K562 (cell line): ENCODE results near the gene TMC6. TPM values are rescaled to one million over a fixed set of nuclear protein-coding genes. Genes with fewer than 3 reads are reported as not detected.

Experiments
- ELF4 ChIP-seq: fragments of 450-650 bp; formaldehyde crosslinking; IDR thresholded peaks from 2 replicates; pipeline ENCODE4 v1.4.0; 2022; ENCODE audit warnings: missing genetic modification characterization
- KLF16 ChIP-seq: IDR thresholded peaks from 2 replicates; pipeline ENCODE4 v1.6.1; 2016; ENCODE audit warnings: antibody characterized with exemption
- PBX2 ChIP-seq, 2 experiments: IDR thresholded peaks in 1 of 2; conservative IDR thresholded peaks in 1 of 2; 2 replicates each; pipeline ENCODE4 v1.6.1; 2016; ENCODE audit warnings: low read depth in 2 of 2, mild to moderate bottlenecking in 1 of 2, missing compliant biosample characterization in 1 of 2, missing genetic modification characterization in 1 of 2, moderate library complexity in 1 of 2
- POLR3A ChIP-seq: IDR thresholded peaks from 2 replicates; pipeline ENCODE4 v1.6.1; 2011; ENCODE audit warnings: borderline replicate concordance, mild to moderate bottlenecking, moderate library complexity; ENCODE audit not compliant: insufficient read length, insufficient read depth; ENCODE audit errors: extremely low read depth
- RBM14 ChIP-seq: fragments of 200-400 bp; formaldehyde crosslinking; IDR thresholded peaks from 2 replicates; pipeline ENCODE4 v1.6.1; 2018; ENCODE audit warnings: low read depth, mild to moderate bottlenecking, low read length, moderate library complexity, borderline replicate concordance; ENCODE audit not compliant: insufficient read depth
- SMARCE1 ChIP-seq: fragments of 450-650 bp; IDR thresholded peaks from 2 replicates; pipeline ENCODE4 v1.7.1; 2016; ENCODE audit warnings: mild to moderate bottlenecking
- SREBF1 ChIP-seq: fragments of 150-350 bp; IDR thresholded peaks from 2 replicates; pipeline ENCODE4 v1.6.1; 2014; ENCODE audit warnings: antibody characterized with exemption, low read depth, low read length, borderline replicate concordance
- TARDBP ChIP-seq: fragments of 450-650 bp; IDR thresholded peaks from 2 replicates; pipeline ENCODE4 v1.6.1; 2016
- ZBTB7A ChIP-seq: IDR thresholded peaks from 2 replicates; pipeline ENCODE4 v1.6.1; 2011; ENCODE audit warnings: low read depth, mild to moderate bottlenecking, low read length, moderate library complexity, borderline replicate concordance; ENCODE audit not compliant: control insufficient read depth
- ZNF184 ChIP-seq: sonication (generic); formaldehyde crosslinking; IDR thresholded peaks from 2 replicates; pipeline ENCODE4 v1.5.0; 2020; ENCODE audit warnings: missing genetic modification reagents
- ZNF316 ChIP-seq: fragments of 450-650 bp; IDR thresholded peaks from 2 replicates; pipeline ENCODE4 v1.6.1; 2016
- polyA plus RNA-seq, 8 experiments: library from polyadenylated mRNA; depleted of rRNA in 4 of 8; stranded (reverse) in 5 of 8; unstranded in 3 of 8; fragments of >200 nt; fragmentation: Nextera tagmentation in 2 of 8; fragmentation: Illumina TruSeq in 1 of 8; extraction: Ambion mirVana in 2 of 8; extraction: Trizol in 1 of 8; gene quantifications; 2 replicates each; pipeline versions ENCODE4 v1.2.1 to v1.2.3, GENCODE V29; 2011 to 2014; ENCODE audit warnings: inconsistent platforms in 1 of 8, missing spikeins in 1 of 8
- total RNA-seq, 7 experiments: library from RNA; depleted of rRNA in 6 of 7; stranded (reverse); fragments of >200 nt in 6 of 7; fragmentation: Illumina TruSeq in 2 of 7; extraction: Trizol in 2 of 7; gene quantifications; 2 replicates each; pipeline versions ENCODE4 v1.2.1 to v1.2.3, GENCODE V29; 2011 to 2021; ENCODE audit warnings: low replicate concordance in 1 of 7
- TF ChIP-seq, protein P1 (sequence below): fragments of 250-450 bp; sonication (Bioruptor Pico); IDR thresholded peaks from 2 replicates; pipeline ENCODE4 v1.5.0; 2021; ENCODE audit warnings: mild to moderate bottlenecking, moderate library complexity
- TF ChIP-seq, protein P2 (sequence below): IDR thresholded peaks from 2 replicates; pipeline ENCODE4 v1.6.1; 2011; ENCODE audit not compliant: insufficient read length; ENCODE audit errors: extremely low read depth
- TF ChIP-seq, protein P3 (sequence below): fragments of 250-450 bp; sonication (Bioruptor Pico); IDR thresholded peaks from 2 replicates; pipeline ENCODE4 v1.8.0; 2022; ENCODE audit warnings: moderate library complexity, mild to moderate bottlenecking, inconsistent platforms
- TF ChIP-seq, protein P4 (sequence below): fragments of 200-800 bp; sonication (Bioruptor generic); IDR thresholded peaks from 2 replicates; pipeline ENCODE4 v1.6.1; 2017; ENCODE audit warnings: missing genetic modification characterization, missing compliant biosample characterization

Gene TMC6
- total and polyA plus RNA-seq, 9 of the 15 experiments (the other 6 are each of a cell fraction or from before 2014, with no cell fraction given), result 4.1 to 351 (median 66.9) TPM

DNA sequence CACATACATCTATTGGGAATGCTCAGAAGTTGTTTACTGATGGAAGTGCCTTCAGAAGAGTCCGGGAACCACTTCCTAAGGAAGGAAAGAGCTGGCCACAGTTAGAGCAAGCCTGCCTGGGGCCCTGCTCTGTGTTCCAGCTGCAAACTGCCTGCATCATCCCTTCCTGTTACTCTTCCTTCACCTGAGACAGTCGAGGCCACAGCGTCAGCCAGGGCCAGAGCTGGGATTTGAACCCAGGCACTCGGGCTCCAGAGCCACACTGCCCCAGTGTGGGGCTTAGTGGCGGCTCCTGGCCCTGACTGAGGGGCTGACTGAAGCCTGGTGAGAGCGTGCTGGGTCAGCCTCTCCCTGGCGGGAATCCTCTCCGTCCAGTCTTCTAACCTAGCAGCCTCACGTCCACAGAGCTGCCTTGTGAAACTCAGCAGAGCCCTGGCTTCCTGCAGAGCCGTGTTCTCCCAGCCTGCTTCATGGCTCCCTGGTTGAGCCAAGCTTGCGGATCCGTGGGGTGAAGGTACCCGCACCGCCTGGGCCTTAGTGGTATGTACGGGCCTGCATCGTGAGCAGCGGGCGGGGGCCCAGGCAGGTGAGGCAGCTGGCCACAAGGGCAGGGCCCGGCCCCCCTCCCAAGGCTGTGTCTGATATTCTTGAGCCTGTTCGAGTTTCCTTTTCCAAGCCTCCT lies 13.0 kb upstream of the TMC6 start (continued):
- TF ChIP-seq, protein P1, sequence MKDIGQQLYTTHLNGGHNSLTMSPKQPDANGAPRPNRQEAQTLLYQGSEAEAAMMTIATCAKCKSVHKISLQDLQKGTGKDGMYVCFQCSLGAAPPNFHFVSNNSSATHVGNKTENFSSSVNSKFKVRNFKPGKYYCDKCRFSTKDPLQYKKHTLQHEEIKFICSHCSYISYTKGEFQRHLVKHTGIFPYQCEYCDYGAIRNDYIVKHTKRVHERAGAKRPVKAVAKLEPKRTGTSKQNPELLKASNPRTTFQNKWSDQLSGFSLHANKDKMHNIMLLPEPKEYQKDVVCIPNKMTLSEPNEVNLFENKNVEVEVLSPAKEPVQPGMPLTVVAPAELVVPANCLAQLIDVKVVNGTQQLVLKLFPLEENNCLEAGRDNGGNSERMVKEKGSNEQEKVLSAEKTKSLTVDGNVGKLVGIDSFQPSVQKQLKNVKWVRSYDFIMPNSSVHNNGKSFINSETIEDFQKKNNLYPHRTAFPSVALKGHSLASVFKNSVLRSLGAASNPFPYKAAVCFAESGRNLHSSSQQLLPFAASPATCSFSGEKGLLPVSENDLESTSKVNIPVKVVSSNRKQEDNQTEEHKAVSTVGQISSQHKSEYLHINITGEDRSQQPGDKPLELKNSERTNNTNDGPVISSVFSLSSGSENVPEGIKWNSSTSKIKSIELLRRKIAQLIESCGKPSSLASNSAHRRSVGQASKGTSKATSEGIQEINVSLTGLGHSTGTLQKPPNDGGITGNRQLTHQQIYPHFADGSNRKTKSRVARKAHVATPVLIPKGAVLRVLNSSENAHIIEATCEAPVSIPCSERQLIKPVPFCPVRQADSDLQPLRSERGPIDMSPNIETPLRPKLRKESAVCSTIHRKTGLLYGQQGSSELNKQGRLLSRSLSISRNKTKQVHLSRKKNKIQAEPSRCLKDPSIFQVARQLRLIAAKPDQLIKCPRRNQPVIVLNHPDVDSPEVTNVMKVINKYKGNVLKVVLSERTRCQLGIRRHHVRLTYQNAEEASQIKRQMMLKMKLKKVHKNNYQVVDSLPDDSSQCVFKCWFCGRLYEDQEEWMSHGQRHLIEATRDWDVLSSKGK, result no peak
- TF ChIP-seq ZNF316 (no peak), KLF16 (no peak), SMARCE1 (no peak), SREBF1 (no peak), PBX2 (CRISPR knock-in tag; IDR thresholded peaks at IDR 0.05; ENCODE audit: low read depth) (no peak), PBX2 (tag; conservative IDR thresholded peaks at IDR 0.05; ENCODE audit: low read depth) (no peak), ZNF184 (CRISPR knock-in tag) (no peak), ZBTB7A (0 out of 2 replicates have a peak, but pooled peaks have one; percentile 16), POLR3A (no peak), RBM14 (no peak), TARDBP (no peak), ELF4 (no peak)
- TF ChIP-seq, protein P2, sequence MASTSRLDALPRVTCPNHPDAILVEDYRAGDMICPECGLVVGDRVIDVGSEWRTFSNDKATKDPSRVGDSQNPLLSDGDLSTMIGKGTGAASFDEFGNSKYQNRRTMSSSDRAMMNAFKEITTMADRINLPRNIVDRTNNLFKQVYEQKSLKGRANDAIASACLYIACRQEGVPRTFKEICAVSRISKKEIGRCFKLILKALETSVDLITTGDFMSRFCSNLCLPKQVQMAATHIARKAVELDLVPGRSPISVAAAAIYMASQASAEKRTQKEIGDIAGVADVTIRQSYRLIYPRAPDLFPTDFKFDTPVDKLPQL, result no peak
- TF ChIP-seq, protein P3, sequence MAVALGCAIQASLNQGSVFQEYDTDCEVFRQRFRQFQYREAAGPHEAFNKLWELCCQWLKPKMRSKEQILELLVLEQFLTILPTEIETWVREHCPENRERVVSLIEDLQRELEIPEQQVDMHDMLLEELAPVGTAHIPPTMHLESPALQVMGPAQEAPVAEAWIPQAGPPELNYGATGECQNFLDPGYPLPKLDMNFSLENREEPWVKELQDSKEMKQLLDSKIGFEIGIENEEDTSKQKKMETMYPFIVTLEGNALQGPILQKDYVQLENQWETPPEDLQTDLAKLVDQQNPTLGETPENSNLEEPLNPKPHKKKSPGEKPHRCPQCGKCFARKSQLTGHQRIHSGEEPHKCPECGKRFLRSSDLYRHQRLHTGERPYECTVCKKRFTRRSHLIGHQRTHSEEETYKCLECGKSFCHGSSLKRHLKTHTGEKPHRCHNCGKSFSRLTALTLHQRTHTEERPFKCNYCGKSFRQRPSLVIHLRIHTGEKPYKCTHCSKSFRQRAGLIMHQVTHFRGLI, result no peak
- TF ChIP-seq, protein P4, sequence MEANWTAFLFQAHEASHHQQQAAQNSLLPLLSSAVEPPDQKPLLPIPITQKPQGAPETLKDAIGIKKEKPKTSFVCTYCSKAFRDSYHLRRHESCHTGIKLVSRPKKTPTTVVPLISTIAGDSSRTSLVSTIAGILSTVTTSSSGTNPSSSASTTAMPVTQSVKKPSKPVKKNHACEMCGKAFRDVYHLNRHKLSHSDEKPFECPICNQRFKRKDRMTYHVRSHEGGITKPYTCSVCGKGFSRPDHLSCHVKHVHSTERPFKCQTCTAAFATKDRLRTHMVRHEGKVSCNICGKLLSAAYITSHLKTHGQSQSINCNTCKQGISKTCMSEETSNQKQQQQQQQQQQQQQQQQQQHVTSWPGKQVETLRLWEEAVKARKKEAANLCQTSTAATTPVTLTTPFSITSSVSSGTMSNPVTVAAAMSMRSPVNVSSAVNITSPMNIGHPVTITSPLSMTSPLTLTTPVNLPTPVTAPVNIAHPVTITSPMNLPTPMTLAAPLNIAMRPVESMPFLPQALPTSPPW (CRISPR knock-in tag), result no peak
